ENCODE measurements around the gene RBBP8NL.
A peak's percentile ranks its signal among the peaks of the same experiment; 100 is the strongest.

Gene RBBP8NL

GRCh38 chr20:62420846-62421715, 6.3 kb downstream of the RBBP8NL start:
- DNase-seq (ENCODE audit: low spot score): no peak

- DNase-seq (ENCODE audit: low spot score): no peak
Observed at GRCh38 chr20:62419759-62420158, 7.6 kb downstream of the RBBP8NL start.

- DNase-seq (ENCODE audit: low spot score): no peak
Observed at GRCh38 chr20:62418709-62419487, 8.4 kb downstream of the RBBP8NL start.

GRCh38 chr20:62417981-62418708, 9.2 kb downstream of the RBBP8NL start:
- no peak for DNase-seq (ENCODE audit: low spot score)

- no peak for DNase-seq (ENCODE audit: low spot score)
Observed at GRCh38 chr20:62416651-62417637, 10.4 kb downstream of the RBBP8NL start.

GRCh38 chr20:62415354-62416111, 11.8 kb downstream of the RBBP8NL start:
- no peak for DNase-seq (ENCODE audit: low spot score)

- peak; percentile 62 for DNase-seq (ENCODE audit: low spot score)
Observed at GRCh38 chr20:62413896-62414481, 13.3 kb downstream of the RBBP8NL start.

GRCh38 chr20:62413025-62413570, 14.2 kb downstream of the RBBP8NL start:
- DNase-seq (ENCODE audit: low spot score): no peak

GRCh38 chr20:62412194-62413024, 14.9 kb downstream of the RBBP8NL start:
- no peak for DNase-seq (ENCODE audit: low spot score)

GRCh38 chr20:62411479-62412193, 15.7 kb downstream of the RBBP8NL start:
- DNase-seq (ENCODE audit: low spot score): no peak

- no peak for DNase-seq (ENCODE audit: low spot score)
Observed at GRCh38 chr20:62410746-62411478, 16.4 kb downstream of the RBBP8NL start.

- DNase-seq (ENCODE audit: low spot score): peak; percentile 76
Observed at GRCh38 chr20:62409931-62410745, 17.2 kb downstream of the RBBP8NL start.

- no peak for DNase-seq (ENCODE audit: low spot score)
Observed at GRCh38 chr20:62409086-62409853, 18.1 kb downstream of the RBBP8NL start.

- DNase-seq (ENCODE audit: low spot score): no peak
Observed at GRCh38 chr20:62408640-62409039, 18.7 kb downstream of the RBBP8NL start.

- DNase-seq (ENCODE audit: low spot score): no peak
Observed at GRCh38 chr20:62408055-62408454, 19.3 kb downstream of the RBBP8NL start.
